Epithelial cell of prostate (primary cell): ENCODE results near the gene GRK4.

Experiments used
- DNase-seq: peaks from one replicate; pipeline ENCODE4 v3.0.0-alpha.2; 2011; ENCODE audit warnings: low read depth, low spot score
- H3K27ac ChIP-seq: fragments of 450-650 bp; 2 replicates; pipeline ENCODE4 v1.5.1; 2017; ENCODE audit warnings: mild to moderate bottlenecking

The GRK4 gene

GRCh38 chr4:3085948-3086670 is 122.7 kb downstream of the GRK4 start:
- H3K27ac ChIP-seq: no peak overlapping the region
- no peak for DNase-seq

- no peak for DNase-seq
- no peak overlapping the region for H3K27ac ChIP-seq
Observed at GRCh38 chr4:3087115-3087797, 123.9 kb downstream of the GRK4 start.
